Measurements from ENCODE around the gene PLEKHA4. TPM values are rescaled to one million over a fixed set of nuclear protein-coding genes. Genes with fewer than 3 reads are reported as not detected.

Gene PLEKHA4
- total and polyA plus RNA-seq, 9 of the 15 experiments (the other 6 are each of a cell fraction or from before 2014, with no cell fraction given) = 0.07 to 30.8 (median 11.4) TPM

DNA sequence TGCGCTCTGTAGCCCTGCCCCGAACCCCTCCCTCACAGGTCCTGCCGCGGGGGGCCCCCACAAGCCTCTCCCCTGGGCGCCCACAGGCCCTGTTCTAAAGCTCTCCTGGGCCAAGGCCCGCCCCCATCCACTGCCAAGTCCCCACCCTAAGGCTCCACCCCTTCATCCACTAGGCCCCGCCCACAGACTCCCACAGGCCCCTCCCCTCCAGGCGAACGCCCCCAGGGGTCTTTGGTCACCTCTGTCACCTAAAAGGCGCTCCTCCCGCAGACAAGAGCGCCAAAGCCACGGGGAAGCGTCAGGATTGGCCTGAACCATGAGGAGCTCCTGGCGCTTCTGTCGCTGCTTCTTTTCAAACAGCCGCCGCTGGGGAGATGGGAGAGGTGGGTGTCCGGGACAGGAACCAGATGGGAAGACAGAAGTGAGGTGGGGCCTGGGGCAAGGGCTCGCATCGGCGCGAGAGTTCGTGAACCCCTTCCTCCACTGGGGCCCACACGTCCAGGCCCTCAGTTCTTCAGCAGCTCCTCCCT lies 27.8 kb upstream of the PLEKHA4 start (continued):
- TF ChIP-seq, protein P1, sequence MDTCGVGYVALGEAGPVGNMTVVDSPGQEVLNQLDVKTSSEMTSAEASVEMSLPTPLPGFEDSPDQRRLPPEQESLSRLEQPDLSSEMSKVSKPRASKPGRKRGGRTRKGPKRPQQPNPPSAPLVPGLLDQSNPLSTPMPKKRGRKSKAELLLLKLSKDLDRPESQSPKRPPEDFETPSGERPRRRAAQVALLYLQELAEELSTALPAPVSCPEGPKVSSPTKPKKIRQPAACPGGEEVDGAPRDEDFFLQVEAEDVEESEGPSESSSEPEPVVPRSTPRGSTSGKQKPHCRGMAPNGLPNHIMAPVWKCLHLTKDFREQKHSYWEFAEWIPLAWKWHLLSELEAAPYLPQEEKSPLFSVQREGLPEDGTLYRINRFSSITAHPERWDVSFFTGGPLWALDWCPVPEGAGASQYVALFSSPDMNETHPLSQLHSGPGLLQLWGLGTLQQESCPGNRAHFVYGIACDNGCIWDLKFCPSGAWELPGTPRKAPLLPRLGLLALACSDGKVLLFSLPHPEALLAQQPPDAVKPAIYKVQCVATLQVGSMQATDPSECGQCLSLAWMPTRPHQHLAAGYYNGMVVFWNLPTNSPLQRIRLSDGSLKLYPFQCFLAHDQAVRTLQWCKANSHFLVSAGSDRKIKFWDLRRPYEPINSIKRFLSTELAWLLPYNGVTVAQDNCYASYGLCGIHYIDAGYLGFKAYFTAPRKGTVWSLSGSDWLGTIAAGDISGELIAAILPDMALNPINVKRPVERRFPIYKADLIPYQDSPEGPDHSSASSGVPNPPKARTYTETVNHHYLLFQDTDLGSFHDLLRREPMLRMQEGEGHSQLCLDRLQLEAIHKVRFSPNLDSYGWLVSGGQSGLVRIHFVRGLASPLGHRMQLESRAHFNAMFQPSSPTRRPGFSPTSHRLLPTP (IDR thresholded peaks at IDR 0.05; ENCODE audit: borderline replicate concordance, extremely low read depth, insufficient read length) = no peak
- TF ChIP-seq ZNF146 (CRISPR knock-in tag; IDR thresholded peaks at IDR 0.05; ENCODE audit: unreplicated experiment) = no peak
- TF ChIP-seq, protein P2, sequence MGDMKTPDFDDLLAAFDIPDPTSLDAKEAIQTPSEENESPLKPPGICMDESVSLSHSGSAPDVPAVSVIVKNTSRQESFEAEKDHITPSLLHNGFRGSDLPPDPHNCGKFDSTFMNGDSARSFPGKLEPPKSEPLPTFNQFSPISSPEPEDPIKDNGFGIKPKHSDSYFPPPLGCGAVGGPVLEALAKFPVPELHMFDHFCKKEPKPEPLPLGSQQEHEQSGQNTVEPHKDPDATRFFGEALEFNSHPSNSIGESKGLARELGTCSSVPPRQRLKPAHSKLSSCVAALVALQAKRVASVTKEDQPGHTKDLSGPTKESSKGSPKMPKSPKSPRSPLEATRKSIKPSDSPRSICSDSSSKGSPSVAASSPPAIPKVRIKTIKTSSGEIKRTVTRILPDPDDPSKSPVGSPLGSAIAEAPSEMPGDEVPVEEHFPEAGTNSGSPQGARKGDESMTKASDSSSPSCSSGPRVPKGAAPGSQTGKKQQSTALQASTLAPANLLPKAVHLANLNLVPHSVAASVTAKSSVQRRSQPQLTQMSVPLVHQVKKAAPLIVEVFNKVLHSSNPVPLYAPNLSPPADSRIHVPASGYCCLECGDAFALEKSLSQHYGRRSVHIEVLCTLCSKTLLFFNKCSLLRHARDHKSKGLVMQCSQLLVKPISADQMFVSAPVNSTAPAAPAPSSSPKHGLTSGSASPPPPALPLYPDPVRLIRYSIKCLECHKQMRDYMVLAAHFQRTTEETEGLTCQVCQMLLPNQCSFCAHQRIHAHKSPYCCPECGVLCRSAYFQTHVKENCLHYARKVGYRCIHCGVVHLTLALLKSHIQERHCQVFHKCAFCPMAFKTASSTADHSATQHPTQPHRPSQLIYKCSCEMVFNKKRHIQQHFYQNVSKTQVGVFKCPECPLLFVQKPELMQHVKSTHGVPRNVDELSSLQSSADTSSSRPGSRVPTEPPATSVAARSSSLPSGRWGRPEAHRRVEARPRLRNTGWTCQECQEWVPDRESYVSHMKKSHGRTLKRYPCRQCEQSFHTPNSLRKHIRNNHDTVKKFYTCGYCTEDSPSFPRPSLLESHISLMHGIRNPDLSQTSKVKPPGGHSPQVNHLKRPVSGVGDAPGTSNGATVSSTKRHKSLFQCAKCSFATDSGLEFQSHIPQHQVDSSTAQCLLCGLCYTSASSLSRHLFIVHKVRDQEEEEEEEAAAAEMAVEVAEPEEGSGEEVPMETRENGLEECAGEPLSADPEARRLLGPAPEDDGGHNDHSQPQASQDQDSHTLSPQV (IDR thresholded peaks at IDR 0.05) = 0 out of 2 replicates have a peak, but pooled peaks have one; percentile 40
- TF ChIP-seq ZBTB7A (IDR thresholded peaks at IDR 0.05; ENCODE audit: borderline replicate concordance, control insufficient read depth, low read depth, low read length) = peak; percentile 97
- no peak for TF ChIP-seq WHSC1 (IDR thresholded peaks at IDR 0.05; ENCODE audit: low read length)
- TF ChIP-seq, protein P3, sequence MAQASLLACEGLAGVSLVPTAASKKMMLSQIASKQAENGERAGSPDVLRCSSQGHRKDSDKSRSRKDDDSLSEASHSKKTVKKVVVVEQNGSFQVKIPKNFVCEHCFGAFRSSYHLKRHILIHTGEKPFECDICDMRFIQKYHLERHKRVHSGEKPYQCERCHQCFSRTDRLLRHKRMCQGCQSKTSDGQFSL (CRISPR knock-in tag; IDR thresholded peaks at IDR 0.05) = no peak
- TF ChIP-seq, protein P3 (tag; IDR thresholded peaks at IDR 0.05) = no peak
- TF ChIP-seq, protein P4, sequence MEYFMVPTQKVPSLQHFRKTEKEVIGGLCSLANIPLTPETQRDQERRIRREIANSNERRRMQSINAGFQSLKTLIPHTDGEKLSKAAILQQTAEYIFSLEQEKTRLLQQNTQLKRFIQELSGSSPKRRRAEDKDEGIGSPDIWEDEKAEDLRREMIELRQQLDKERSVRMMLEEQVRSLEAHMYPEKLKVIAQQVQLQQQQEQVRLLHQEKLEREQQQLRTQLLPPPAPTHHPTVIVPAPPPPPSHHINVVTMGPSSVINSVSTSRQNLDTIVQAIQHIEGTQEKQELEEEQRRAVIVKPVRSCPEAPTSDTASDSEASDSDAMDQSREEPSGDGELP (CRISPR knock-in tag; IDR thresholded peaks at IDR 0.05; ENCODE audit: borderline replicate concordance) = peak; percentile 32; the same call in 1 of the 2 replicates
